Stimulated activated CD4-positive, alpha-beta T cell treated with anti-CD3 and anti-CD28 coated beads, Interleukin-1b, Interleukin-23, amount 100 ng/mL, for 1 hour (primary cell): ENCODE data around the gene KIF12.
"Not testable (repeated sequence)": the region's sequence is repeated elsewhere in the genome, so short reads cannot be mapped to it uniquely, and the experiment has no call there.

Experiments
- DNase-seq, 2 donors: peaks; one replicate each; pipeline ENCODE4 v3.0.0-alpha.2; 2020; ENCODE audit warnings: low read depth in 2 of 2

Gene KIF12

GRCh38 chr9:114048533-114049415 lies 50.3 kb downstream of the KIF12 start:
- no peak for DNase-seq

GRCh38 chr9:114047717-114048116 lies 51.4 kb downstream of the KIF12 start:
- DNase-seq: no peak

DNA sequence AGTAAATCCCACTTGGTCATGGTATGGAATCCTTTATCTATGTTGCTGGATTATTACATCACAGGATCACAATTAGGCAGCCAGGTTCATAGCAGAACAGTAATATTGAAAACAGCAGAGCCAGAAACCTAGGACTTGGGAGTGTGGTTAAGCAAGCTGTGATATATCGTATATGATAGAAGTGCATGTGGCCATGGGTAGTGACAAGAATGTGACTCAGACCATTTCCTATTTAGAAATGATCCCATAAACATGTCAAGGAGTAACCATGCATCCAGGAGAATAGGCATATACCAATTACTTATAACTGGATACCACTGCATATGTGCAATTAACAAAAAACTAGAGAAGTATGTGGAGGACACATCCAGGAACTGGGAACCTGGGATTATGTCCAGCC lies 52.2 kb downstream of the KIF12 start:
- no peak for DNase-seq

GRCh38 chr9:114046237-114046755 lies 52.8 kb downstream of the KIF12 start:
- DNase-seq: no peak

- not testable (repeated sequence) for DNase-seq
Observed at GRCh38 chr9:114043660-114044059, 55.4 kb downstream of the KIF12 start.
